GM12878 (cell line): ENCODE measurements around the gene SFSWAP. TPM values are rescaled to one million over a fixed set of nuclear protein-coding genes. Genes with fewer than 3 reads are reported as not detected.

Experiments
- ATAC-seq: fragments of 200-7000 bp; cut with Tn5 transposase; 3 replicates; pipeline ENCODE4 v1.9.1; 2020; ENCODE audit warnings: mild to moderate bottlenecking, moderate library complexity
- BruUV-seq: library from RNA; stranded (reverse); fragments of 400-500 nt; replicated peaks from 2 replicates; lab custom pipeline; 2021; lab: Mats Ljungman, UMichigan
- CTCF ChIA-PET: fragments of 300-600 bp; sonication (Branson Sonifier 250); formaldehyde crosslinking; extraction: SDS; loops from one replicate; lab custom pipeline; 2021; ENCODE audit warnings: inconsistent platforms; lab: Yijun Ruan, JAX
- POLR2A ChIA-PET: fragments of 350-600 bp; formaldehyde crosslinking; extraction: SDS; loops from one replicate; lab custom pipeline; 2021; ENCODE audit warnings: inconsistent platforms; lab: Charles Lee
- RAD21 ChIA-PET: fragments of 300-600 bp; sonication (Branson Sonifier 250); formaldehyde crosslinking; loops from one replicate; lab custom pipeline; 2023; ENCODE audit warnings: antibody characterized with exemption; ENCODE audit not compliant: unreplicated experiment; lab: Charles Lee
- SMC1A ChIA-PET: fragments of 300-600 bp; sonication (Branson Sonifier 250); formaldehyde crosslinking; loops from one replicate; lab custom pipeline; 2023; ENCODE audit not compliant: unreplicated experiment, uncharacterized antibody; lab: Charles Lee
- DNase-seq: peaks from one replicate; pipeline ENCODE4 v3.0.0-alpha.2; 2011; ENCODE audit warnings: low read depth, low spot score
- FAIRE-seq: peaks from 3 replicates; lab custom pipeline; 2011; peaks lifted over from hg19 to GRCh38; lab: Jason Lieb, UNC
- H2AFZ ChIP-seq: 2 replicates; pipeline ENCODE4 v1.6.0; 2011; ENCODE audit warnings: low read depth, low read length, control low read depth; ENCODE audit not compliant: control insufficient read depth
- H3K27ac ChIP-seq: 2 replicates; pipeline ENCODE4 v1.5.1; 2011; ENCODE audit warnings: control low read depth; ENCODE audit not compliant: control insufficient read depth, insufficient read depth
- H3K27me3 ChIP-seq, 2 experiments: replicated peaks in 1 of 2; 2 replicates each; pipeline versions ENCODE4 v1.6.0 to v1.6.1; 2011; ENCODE audit warnings: low read length in 1 of 2; ENCODE audit not compliant: control insufficient read depth in 2 of 2, insufficient read depth in 2 of 2
- H3K36me3 ChIP-seq, 2 experiments: 2 replicates each; pipeline ENCODE4 v1.5.1; 2011; ENCODE audit warnings: low read length in 1 of 2; ENCODE audit not compliant: control insufficient read depth in 2 of 2, insufficient read depth in 2 of 2
- H3K4me1 ChIP-seq: 2 replicates; pipeline ENCODE4 v1.6.1; 2011; ENCODE audit warnings: mild to moderate bottlenecking, low read length, moderate library complexity, mixed read lengths; ENCODE audit not compliant: control insufficient read depth, insufficient read depth
- H3K4me2 ChIP-seq: 2 replicates; pipeline ENCODE4 v1.6.0; 2011; ENCODE audit warnings: control low read depth; ENCODE audit not compliant: control insufficient read depth, insufficient read depth
- H3K4me3 ChIP-seq: fragments of 200-600 bp; sonication (generic); 2 replicates; pipeline ENCODE4 v1.5.1; 2016
- H3K79me2 ChIP-seq: 2 replicates; pipeline ENCODE4 v1.6.0; 2011; ENCODE audit warnings: low read length; ENCODE audit not compliant: control insufficient read depth, insufficient read depth
- H3K9ac ChIP-seq: 2 replicates; pipeline ENCODE4 v1.8.0; 2011; ENCODE audit warnings: low read length, control low read depth, mixed read lengths; ENCODE audit not compliant: control insufficient read depth, insufficient read depth
- H3K9me3 ChIP-seq: replicated peaks from 3 replicates; pipeline ENCODE4 v1.5.1; 2011; ENCODE audit warnings: mild to moderate bottlenecking, low read length; ENCODE audit not compliant: control insufficient read depth, insufficient read depth
- H4K20me1 ChIP-seq: 2 replicates; pipeline ENCODE4 v1.6.0; 2011; ENCODE audit not compliant: control insufficient read depth, insufficient read depth
- BHLHE40 ChIP-seq, 2 experiments: fragments of 450-650 bp in 1 of 2; IDR thresholded peaks; 2 replicates each; pipeline ENCODE4 v1.6.1; 2011 to 2017; ENCODE audit warnings: low read depth in 2 of 2, borderline replicate concordance in 1 of 2, improper control_type of control experiment in 1 of 2, low read length in 1 of 2, mild to moderate bottlenecking in 1 of 2
- CREB1 ChIP-seq: IDR thresholded peaks from 2 replicates; pipeline ENCODE4 v1.6.1; 2012; ENCODE audit warnings: low read depth, mild to moderate bottlenecking, inconsistent platforms
- EP300 ChIP-seq, 2 experiments: fragments of 150-350 bp in 1 of 2; IDR thresholded peaks; 2 replicates each; pipeline ENCODE4 v1.6.1; 2011 to 2012; ENCODE audit warnings: low read depth in 2 of 2, low read length in 2 of 2, borderline replicate concordance in 1 of 2, improper control_type of control experiment in 1 of 2, inconsistent platforms in 1 of 2; ENCODE audit not compliant: control insufficient read depth in 1 of 2
- GABPA ChIP-seq: IDR thresholded peaks from 2 replicates; pipeline ENCODE4 v1.6.1; 2014; ENCODE audit warnings: antibody characterized with exemption, low read depth, mild to moderate bottlenecking, inconsistent platforms
- JUND ChIP-seq: IDR thresholded peaks from 2 replicates; pipeline ENCODE4 v1.6.1; 2012; ENCODE audit warnings: low read depth, mild to moderate bottlenecking, low read length, improper control_type of control experiment, moderate library complexity
- NR2C2 ChIP-seq: IDR thresholded peaks from 2 replicates; pipeline ENCODE4 v1.6.1; 2011; ENCODE audit warnings: borderline replicate concordance, low read depth; ENCODE audit not compliant: control insufficient read depth, insufficient read length
- PAX5 ChIP-seq: IDR thresholded peaks from 2 replicates; pipeline ENCODE4 v1.6.1; 2011; ENCODE audit warnings: low read depth, low read length, borderline replicate concordance
- RAD51 ChIP-seq: fragments of 450-650 bp; IDR thresholded peaks from 2 replicates; pipeline ENCODE4 v1.6.1; 2016; ENCODE audit warnings: moderate library complexity, mild to moderate bottlenecking, inconsistent platforms
- RCOR1 ChIP-seq: conservative IDR thresholded peaks from 2 replicates; pipeline ENCODE4 v1.6.1; 2012; ENCODE audit warnings: low read depth, low read length, improper control_type of control experiment
- ZBTB40 ChIP-seq: fragments of 450-650 bp; IDR thresholded peaks from 2 replicates; pipeline ENCODE4 v1.6.1; 2016; ENCODE audit warnings: mild to moderate bottlenecking, moderate library complexity, borderline replicate concordance
- WGBS: methylation state at CpG from one replicate; pipeline ENCODE4 v1.1.6; 2016; ENCODE audit warnings: low lambda C conversion rate; ENCODE audit not compliant: insufficient replicate concordance, insufficient coverage; ENCODE audit errors: missing lambda C conversion rate; 5-methylcytosine and 5-hydroxymethylcytosine counted together
- in situ Hi-C: fragments of 300-500 bp; cut with MboI; formaldehyde crosslinking; loops from 9 replicates; pipeline ENCODE4 v1.14.3; 2018; ENCODE audit warnings: mixed read lengths
- intact Hi-C: fragments of 100-400 bp; cut with micrococcal nuclease; formaldehyde crosslinking; loops from one replicate; pipeline ENCODE4 v1.14.2; 2022; ENCODE audit not compliant: unreplicated experiment
- polyA plus RNA-seq, 11 experiments: library from polyadenylated mRNA; depleted of rRNA in 4 of 11; unstranded in 6 of 11; stranded (reverse) in 5 of 11; fragments of >200 nt; fragmentation: Nextera tagmentation in 4 of 11; fragmentation: Illumina TruSeq in 1 of 11; extraction: Ambion mirVana in 4 of 11; extraction: Trizol in 1 of 11; gene quantifications; 1 replicate in 1 of 11; 2 replicates in 10 of 11; pipeline versions ENCODE4 v1.2.1 to v1.2.3, GENCODE V29; 2011 to 2016; ENCODE audit warnings: inconsistent platforms in 2 of 11, missing spikeins in 2 of 11, low read depth in 1 of 11
- total RNA-seq, 4 experiments: library from RNA; depleted of rRNA in 3 of 4; stranded (reverse); fragments of >200 nt in 3 of 4; fragmentation: Illumina TruSeq in 1 of 4; extraction: Trizol in 1 of 4; gene quantifications; 2 replicates each; pipeline versions ENCODE4 v1.2.1 to v1.2.3, GENCODE V29; 2013 to 2021

The SFSWAP gene
- total and polyA plus RNA-seq, 10 of the 15 experiments (the other 5 are each of a cell fraction or from before 2014, with no cell fraction given), result 1.8 to 48.6 (median 25.0) TPM

- FAIRE-seq, result no peak
- intact Hi-C loops, result no loop called here
- SMC1A ChIA-PET, result no interaction called here
- RAD21 ChIA-PET, result no interaction called here
- Histone ChIP-seq H3K9me3 (no peaks in the 10 kb centered on the region; the same call in 2 of the 3 replicates), H3K79me2 (no peaks in the 10 kb centered on the region), H3K27me3 (no peaks in the 10 kb centered on the region), H2AFZ (no peak overlapping the region), H3K4me1 (no peaks in the 10 kb centered on the region), H3K4me3 (no peak overlapping the region), H4K20me1 (no peaks in the 10 kb centered on the region), H3K27ac (no peak overlapping the region), H3K36me3 (peaks cover 25 to 28% of the 10 kb centered on the region in 2 experiments), H3K4me2 (no peak overlapping the region), H3K9ac (no peak overlapping the region)
- in situ Hi-C loops, result no loop called here
- no peak for DNase-seq
- ATAC-seq, result no peak
- WGBS, result 98% methylated on average over 11 of the region's 11 CpGs
- POLR2A ChIA-PET, result no interaction called here
- no peak for TF ChIP-seq BHLHE40 (IDR thresholded peaks at IDR 0.05; ENCODE audit: borderline replicate concordance in 1 of 2, low read depth in 2 of 2, low read length in 1 of 2)
- TF ChIP-seq PAX5, result no peak
- TF ChIP-seq CREB1, result no peak
- no peak for TF ChIP-seq RCOR1
- TF ChIP-seq RAD51, result no peak
- no peak for TF ChIP-seq NR2C2
- no peak for TF ChIP-seq GABPA
- no peak for TF ChIP-seq EP300 (IDR thresholded peaks at IDR 0.05; ENCODE audit: borderline replicate concordance in 1 of 2, control insufficient read depth in 1 of 2, low read depth in 2 of 2, low read length in 2 of 2)
- no TSS peak for BruUV-seq
- CTCF ChIA-PET, result no interaction called here
Observed at GRCh38 chr12:131752451-131752850, 41.6 kb downstream of the SFSWAP start.

GRCh38 chr12:131753005-131753404 is 42.1 kb downstream of the SFSWAP start:
- Histone ChIP-seq H3K4me2 (no peak overlapping the region), H3K27ac (no peak overlapping the region), H3K4me3 (no peak overlapping the region), H3K4me1 (no peaks in the 10 kb centered on the region), H3K36me3 (peaks cover 31% of the 10 kb centered on the region in 2 experiments), H3K27me3 (no peaks in the 10 kb centered on the region), H2AFZ (no peak overlapping the region), H3K9ac (no peak overlapping the region), H3K79me2 (no peaks in the 10 kb centered on the region), H3K9me3 (no peaks in the 10 kb centered on the region; the same call in 2 of the 3 replicates), H4K20me1 (no peaks in the 10 kb centered on the region)
- FAIRE-seq (no peak), DNase-seq (no peak), ATAC-seq (no peak)
- SMC1A ChIA-PET, result no interaction called here
- CTCF ChIA-PET, result interaction anchor here (0.7 to 2.9 kb wide), 2 partner anchors 21 to 27 kb away, joined by 3 to 13 read pairs; no protein-coding TSS in a partner anchor
- intact Hi-C loops (no loop called here), in situ Hi-C loops (no loop called here)
- 93% methylated on average over 14 of the region's 20 CpGs for WGBS
- no TSS peak for BruUV-seq
- POLR2A ChIA-PET, result no interaction called here
- RAD21 ChIA-PET, result no interaction called here
- TF ChIP-seq JUND (no peak), ZBTB40 (no peak)
